ENCODE measurements around the gene DDRGK1. TPM values are rescaled to one million over a fixed set of nuclear protein-coding genes. Genes with fewer than 3 reads are reported as not detected.

Gene DDRGK1
- polyA plus RNA-seq, 4 donors = 37.1 to 96.9 (median 69.9) TPM

DNA sequence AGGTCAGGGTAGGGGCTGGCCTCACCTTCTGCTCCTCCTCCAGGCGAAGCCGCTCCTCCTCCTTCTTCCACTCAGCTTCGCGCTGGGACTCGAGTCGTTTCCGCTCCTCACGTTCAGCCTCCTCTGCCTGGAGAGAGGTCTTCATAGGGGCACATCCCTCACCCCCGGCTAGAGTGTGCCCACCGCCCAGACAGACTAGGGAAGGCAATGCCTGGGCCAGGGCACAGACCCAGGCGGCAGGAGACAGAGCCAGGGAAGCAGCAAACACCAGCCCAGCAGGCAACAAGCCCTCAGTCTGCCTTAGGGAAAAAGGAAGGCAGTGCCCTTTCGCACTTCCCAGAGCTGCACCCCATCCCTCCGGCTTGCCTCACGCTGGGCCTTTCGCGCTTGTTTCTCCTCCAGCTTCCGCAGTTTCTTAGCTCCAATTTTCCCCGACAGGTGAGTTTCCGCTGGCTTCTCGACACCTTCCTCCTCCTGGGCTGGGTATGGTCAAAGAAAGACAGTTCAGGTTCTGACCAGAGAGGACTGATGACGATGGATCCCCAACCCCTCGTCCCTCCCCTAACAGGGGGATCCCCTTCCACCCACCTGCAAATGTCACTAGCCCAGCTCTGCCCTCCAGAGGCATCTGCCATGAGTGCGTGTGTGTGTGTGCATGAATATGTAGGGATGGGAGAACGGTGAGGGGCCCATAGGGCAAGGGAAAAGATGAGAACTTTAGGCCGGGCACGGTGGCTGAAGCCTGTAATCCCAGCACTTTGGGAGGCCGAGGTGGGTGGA lies 4.3 kb downstream of the DDRGK1 start:
- H3K36me3 ChIP-seq (ENCODE audit: control insufficient read depth in 3 of 3, insufficient read depth in 2 of 3, low read depth in 1 of 3, low read length in 3 of 3) = peaks cover 3 to 65% (median 13%) of the 10 kb centered on the region in 3 donors

DNA sequence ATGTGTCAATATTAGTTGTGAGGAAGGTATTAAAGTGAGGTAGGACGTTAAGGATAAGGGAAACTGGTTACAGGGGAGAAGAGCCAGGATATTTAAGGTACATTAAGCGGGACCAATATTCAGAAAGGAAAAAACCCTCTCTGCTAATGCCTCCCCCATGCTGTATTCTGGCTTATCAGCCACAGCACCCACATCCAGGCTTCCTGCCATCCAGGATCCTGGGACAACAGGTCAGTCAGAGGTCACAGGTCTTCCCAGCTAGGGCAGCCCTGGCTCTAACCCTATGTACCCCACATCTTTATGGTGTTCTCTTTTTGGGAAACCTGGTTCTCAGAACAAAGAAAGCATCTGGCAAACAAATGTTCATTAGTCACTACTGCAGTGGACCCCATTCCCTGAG lies 5.3 kb downstream of the DDRGK1 start:
- H3K9me3 ChIP-seq (ENCODE audit: control insufficient read depth in 2 of 2, insufficient read depth in 1 of 2, low read depth in 1 of 2, low read length in 1 of 2) = no peaks in the 10 kb centered on the region
- H3K27ac ChIP-seq (ENCODE audit: low read depth in 1 of 3, low read length in 2 of 3) = no peak overlapping the region
- no peaks in the 10 kb centered on the region for H3K27me3 ChIP-seq (ENCODE audit: control insufficient read depth in 3 of 3, insufficient read depth in 3 of 3, low read length in 3 of 3)
- H3K4me3 ChIP-seq (ENCODE audit: low read depth in 1 of 3, low read length in 3 of 3) = no peak overlapping the region
- FAIRE-seq (no peak), DNase-seq (no peak)
- 48 to 59% (median 50%) methylated on average over 2 of the region's 2 CpGs for WGBS, 3 donors
- H3K4me1 ChIP-seq (ENCODE audit: control insufficient read depth in 3 of 3, insufficient read depth in 2 of 3, low read depth in 1 of 3, low read length in 2 of 3) = peaks cover 0 to 16% (median 3%) of the 10 kb centered on the region in 3 donors
- H3K36me3 ChIP-seq (ENCODE audit: control insufficient read depth in 3 of 3, insufficient read depth in 2 of 3, low read depth in 1 of 3, low read length in 3 of 3) = peaks cover 5 to 74% (median 19%) of the 10 kb centered on the region in 3 donors

More for the DNA sequence above, 4.3 kb downstream of the DDRGK1 start:
- H3K4me1 ChIP-seq (ENCODE audit: control insufficient read depth in 3 of 3, insufficient read depth in 2 of 3, low read depth in 1 of 3, low read length in 2 of 3) = peaks cover 0 to 16% (median 3%) of the 10 kb centered on the region in 3 donors
- H3K4me3 ChIP-seq (ENCODE audit: low read depth in 1 of 3, low read length in 3 of 3) = no peak overlapping the region
- no peaks in the 10 kb centered on the region for H3K9me3 ChIP-seq (ENCODE audit: control insufficient read depth in 2 of 2, insufficient read depth in 1 of 2, low read depth in 1 of 2, low read length in 1 of 2)
- no peak overlapping the region for H3K27ac ChIP-seq (ENCODE audit: low read depth in 1 of 3, low read length in 2 of 3)
- DNase-seq (no peak), FAIRE-seq (no peak)
- 92 to 95% (median 92%) methylated on average over 25 to 27 of the region's 27 CpGs for WGBS, 3 donors
- H3K27me3 ChIP-seq (ENCODE audit: control insufficient read depth in 3 of 3, insufficient read depth in 3 of 3, low read length in 3 of 3) = no peaks in the 10 kb centered on the region

DNA sequence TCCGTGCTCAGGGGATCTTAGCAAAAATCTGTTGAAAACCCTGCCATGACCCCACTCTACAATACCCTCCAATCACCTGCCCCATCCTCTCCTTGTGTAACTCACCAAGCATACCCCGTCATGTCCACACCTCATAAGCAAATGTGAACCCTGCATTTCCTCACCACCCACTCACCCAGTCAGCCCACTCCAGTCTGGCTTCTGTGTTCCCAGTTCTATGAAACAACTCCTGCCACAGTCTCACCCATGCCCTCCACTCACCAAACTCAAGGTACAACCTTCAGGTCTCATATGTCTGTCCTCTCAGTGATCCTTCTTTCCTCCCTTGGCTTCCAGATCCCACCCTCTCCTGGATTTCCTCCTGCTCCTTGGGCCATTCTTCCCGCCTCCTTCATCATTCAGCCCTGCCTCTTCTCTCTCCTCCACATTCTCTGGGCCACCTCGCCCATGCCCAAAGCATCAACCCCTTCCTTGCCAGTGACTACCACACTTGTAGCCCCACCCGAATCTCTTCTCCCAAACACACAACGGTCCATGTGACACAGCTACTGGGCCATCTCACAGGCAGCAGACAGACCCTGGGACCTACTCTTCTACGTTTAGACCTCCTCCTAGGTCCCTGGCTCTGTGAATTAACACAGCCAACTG lies 8.8 kb downstream of the DDRGK1 start:
- Histone ChIP-seq H3K9me3 (ENCODE audit: control insufficient read depth in 2 of 2, insufficient read depth in 1 of 2, low read depth in 1 of 2, low read length in 1 of 2) (no peaks in the 10 kb centered on the region), H3K4me3 (ENCODE audit: low read depth in 1 of 3, low read length in 3 of 3) (no peak overlapping the region), H3K27me3 (ENCODE audit: control insufficient read depth in 3 of 3, insufficient read depth in 3 of 3, low read length in 3 of 3) (no peaks in the 10 kb centered on the region), H3K4me1 (ENCODE audit: control insufficient read depth in 3 of 3, insufficient read depth in 2 of 3, low read depth in 1 of 3, low read length in 2 of 3) (no peaks in the 10 kb centered on the region), H3K27ac (ENCODE audit: low read depth in 1 of 3, low read length in 2 of 3) (no peak overlapping the region), H3K36me3 (ENCODE audit: control insufficient read depth in 3 of 3, insufficient read depth in 2 of 3, low read depth in 1 of 3, low read length in 3 of 3) (peaks cover 8 to 85% (median 33%) of the 10 kb centered on the region in 3 donors)
- WGBS, 3 donors = 90 to 94% (median 93%) methylated on average over 7 of the region's 7 CpGs
- no peak for FAIRE-seq
- DNase-seq = no peak

DNA sequence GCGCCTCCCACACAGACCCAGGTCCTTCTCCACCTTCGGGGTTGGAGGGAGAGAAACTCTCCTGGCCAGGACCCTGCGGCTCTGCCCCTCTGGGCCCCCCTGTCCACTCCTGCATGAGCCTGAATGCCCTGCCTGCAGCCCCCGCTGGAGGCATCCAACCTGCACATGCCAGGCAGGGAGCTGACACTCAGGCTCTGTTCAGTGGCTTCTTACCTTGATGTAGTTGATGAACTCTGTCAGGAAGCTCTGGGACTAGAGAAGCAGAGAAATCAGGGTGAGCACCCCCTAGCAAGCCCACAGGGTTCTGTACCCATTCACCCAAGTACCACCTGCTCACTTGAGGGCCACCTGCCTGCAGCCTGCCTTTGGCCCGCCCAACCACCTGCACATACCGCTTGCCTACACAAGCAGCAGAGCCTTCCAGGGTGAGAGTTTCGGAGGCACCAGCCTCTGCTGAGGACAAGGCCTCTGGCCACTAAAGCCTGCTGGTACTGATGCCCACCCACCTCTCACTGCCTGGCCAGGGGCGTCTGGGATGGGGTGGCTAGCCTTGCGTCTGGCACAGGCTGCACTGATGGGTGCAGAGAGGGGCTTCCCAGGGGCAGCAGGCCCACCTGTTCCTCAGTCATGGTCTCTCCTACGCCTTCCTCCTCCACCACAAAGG lies 9.7 kb downstream of the DDRGK1 start:
- Histone ChIP-seq H3K9me3 (ENCODE audit: control insufficient read depth in 2 of 2, insufficient read depth in 1 of 2, low read depth in 1 of 2, low read length in 1 of 2) (no peaks in the 10 kb centered on the region), H3K27me3 (ENCODE audit: control insufficient read depth in 3 of 3, insufficient read depth in 3 of 3, low read length in 3 of 3) (no peaks in the 10 kb centered on the region), H3K4me3 (ENCODE audit: low read depth in 1 of 3, low read length in 3 of 3) (no peak overlapping the region), H3K27ac (ENCODE audit: low read depth in 1 of 3, low read length in 2 of 3) (no peak overlapping the region), H3K36me3 (ENCODE audit: control insufficient read depth in 3 of 3, insufficient read depth in 2 of 3, low read depth in 1 of 3, low read length in 3 of 3) (peaks cover 13 to 85% (median 28%) of the 10 kb centered on the region in 3 donors), H3K4me1 (ENCODE audit: control insufficient read depth in 3 of 3, insufficient read depth in 2 of 3, low read depth in 1 of 3, low read length in 2 of 3) (no peaks in the 10 kb centered on the region)
- no peak for DNase-seq
- 90 to 94% (median 93%) methylated on average over 10 of the region's 10 CpGs for WGBS, 3 donors
- FAIRE-seq = no peak

DNA sequence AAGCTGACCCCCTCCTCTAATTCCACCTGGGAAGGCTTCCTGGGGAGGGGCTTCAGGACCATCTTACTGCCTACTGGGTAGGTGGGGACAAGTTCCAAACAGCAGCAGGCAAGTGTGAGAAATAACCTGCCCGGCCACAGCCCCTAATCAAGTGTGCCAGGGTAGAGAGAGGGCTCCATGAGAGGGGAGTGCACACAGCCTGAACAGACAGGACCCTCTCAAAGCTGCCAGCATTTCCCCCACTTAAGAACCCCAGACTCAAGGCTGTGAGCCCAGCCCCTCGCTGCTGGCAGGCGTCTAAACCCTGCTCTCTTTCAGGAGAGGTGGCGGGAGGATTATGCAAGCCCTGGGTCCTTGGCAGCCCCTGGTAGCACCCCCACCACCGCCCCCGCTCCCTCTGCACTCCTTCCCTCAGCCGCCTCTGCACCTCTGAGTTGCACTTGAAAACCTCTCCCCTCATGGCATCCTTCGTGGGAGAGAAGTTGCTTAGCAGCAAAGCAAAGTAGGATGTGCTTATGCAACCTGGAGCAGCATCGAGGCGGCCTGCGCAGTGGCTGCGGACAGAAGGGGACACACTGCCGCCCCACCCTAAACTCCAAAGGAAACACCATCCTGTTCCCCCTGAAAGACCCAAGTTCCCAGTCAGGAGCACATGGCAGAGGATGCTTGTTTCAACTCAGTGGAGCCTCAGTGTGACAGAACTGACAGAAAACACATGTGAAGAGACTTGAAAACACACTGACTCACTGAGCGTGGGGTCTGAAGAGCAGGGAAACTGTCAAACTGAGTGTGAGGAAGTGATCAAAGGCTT lies 10.5 kb downstream of the DDRGK1 start:
- H3K27ac ChIP-seq (ENCODE audit: low read depth in 1 of 3, low read length in 2 of 3) = no peak overlapping the region
- no peaks in the 10 kb centered on the region for H3K27me3 ChIP-seq (ENCODE audit: control insufficient read depth in 3 of 3, insufficient read depth in 3 of 3, low read length in 3 of 3)
- 94 to 95% (median 94%) methylated on average over 14 of the region's 14 CpGs for WGBS, 3 donors
- FAIRE-seq (no peak), DNase-seq (no peak)
- no peak overlapping the region for H3K4me3 ChIP-seq (ENCODE audit: low read depth in 1 of 3, low read length in 3 of 3)
- peaks cover 13 to 84% (median 24%) of the 10 kb centered on the region in 3 donors for H3K36me3 ChIP-seq (ENCODE audit: control insufficient read depth in 3 of 3, insufficient read depth in 2 of 3, low read depth in 1 of 3, low read length in 3 of 3)
- H3K9me3 ChIP-seq (ENCODE audit: control insufficient read depth in 2 of 2, insufficient read depth in 1 of 2, low read depth in 1 of 2, low read length in 1 of 2) = no peaks in the 10 kb centered on the region
- no peaks in the 10 kb centered on the region for H3K4me1 ChIP-seq (ENCODE audit: control insufficient read depth in 3 of 3, insufficient read depth in 2 of 3, low read depth in 1 of 3, low read length in 2 of 3)

DNA sequence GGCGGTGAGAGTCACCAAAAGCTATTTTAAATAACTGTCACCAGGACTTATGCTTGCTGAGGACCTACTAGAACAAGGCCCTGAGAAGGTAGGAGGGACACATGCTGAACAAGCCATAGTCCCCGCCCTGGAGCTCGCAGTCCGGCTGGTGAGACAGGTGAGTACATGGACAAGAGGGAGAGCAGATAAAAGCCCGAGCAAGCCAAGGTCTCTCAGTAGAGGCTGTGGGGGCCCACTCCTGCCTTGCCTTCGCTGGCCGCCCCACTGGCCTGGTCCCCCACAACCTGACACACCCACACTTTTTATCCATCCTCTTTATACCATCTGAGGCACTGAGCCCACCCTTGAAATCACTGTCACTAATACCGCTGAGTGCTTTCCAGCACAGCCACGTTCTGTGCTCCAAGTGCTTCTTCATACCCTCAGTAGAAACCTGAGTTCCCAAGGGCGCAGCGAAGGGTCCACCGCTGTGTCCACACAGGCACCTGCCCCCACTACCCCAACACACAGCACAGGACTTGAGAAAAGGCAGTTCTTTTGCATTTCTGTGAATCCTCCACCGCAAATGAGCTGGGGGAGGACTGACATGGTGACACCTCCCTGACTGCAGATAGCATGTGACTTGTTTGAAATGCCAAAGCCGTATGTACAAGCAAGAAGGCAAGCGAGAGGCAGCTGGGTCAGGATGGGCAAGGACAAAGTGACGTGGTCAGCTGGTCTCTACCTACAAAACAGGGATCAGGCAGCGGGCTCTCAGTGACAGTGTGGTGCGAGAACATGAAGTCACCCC lies 12.1 kb downstream of the DDRGK1 start:
- Histone ChIP-seq H3K27ac (ENCODE audit: low read depth in 1 of 3, low read length in 2 of 3) (no peak overlapping the region), H3K27me3 (ENCODE audit: control insufficient read depth in 3 of 3, insufficient read depth in 3 of 3, low read length in 3 of 3) (no peaks in the 10 kb centered on the region), H3K4me1 (ENCODE audit: control insufficient read depth in 3 of 3, insufficient read depth in 2 of 3, low read depth in 1 of 3, low read length in 2 of 3) (no peaks in the 10 kb centered on the region), H3K4me3 (ENCODE audit: low read depth in 1 of 3, low read length in 3 of 3) (no peak overlapping the region), H3K36me3 (ENCODE audit: control insufficient read depth in 3 of 3, insufficient read depth in 2 of 3, low read depth in 1 of 3, low read length in 3 of 3) (peaks cover 13 to 84% (median 24%) of the 10 kb centered on the region in 3 donors), H3K9me3 (ENCODE audit: control insufficient read depth in 2 of 2, insufficient read depth in 1 of 2, low read depth in 1 of 2, low read length in 1 of 2) (no peaks in the 10 kb centered on the region)
- DNase-seq (no peak), FAIRE-seq (no peak)
- 91 to 95% (median 95%) methylated on average over 18 of the region's 18 CpGs for WGBS, 3 donors

DNA sequence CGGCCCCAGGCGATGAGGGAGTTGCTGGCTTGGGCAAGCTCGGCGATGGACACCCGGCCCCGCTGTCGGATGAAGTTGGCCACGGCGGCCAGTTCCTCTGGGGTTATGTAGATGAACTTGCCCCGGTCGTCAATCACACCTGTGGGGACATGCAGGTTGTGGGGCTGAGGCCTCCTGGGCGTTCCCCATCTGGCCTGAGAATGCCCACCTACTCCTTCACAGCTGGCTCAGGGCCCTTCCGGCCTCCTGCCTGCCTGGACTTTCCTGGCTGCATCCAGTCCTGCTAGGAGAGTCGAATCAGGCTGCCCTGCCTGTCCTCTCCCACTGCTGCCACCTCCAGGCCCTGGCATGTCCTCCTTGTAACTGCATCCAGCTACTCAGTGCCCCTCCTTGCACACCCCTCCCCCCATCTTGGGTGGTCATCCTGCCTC lies 13.8 kb downstream of the DDRGK1 start:
- FAIRE-seq (no peak), DNase-seq (no peak)
- Histone ChIP-seq H3K27ac (ENCODE audit: low read depth in 1 of 3, low read length in 2 of 3) (no peak overlapping the region), H3K4me3 (ENCODE audit: low read depth in 1 of 3, low read length in 3 of 3) (no peak overlapping the region), H3K36me3 (ENCODE audit: control insufficient read depth in 3 of 3, insufficient read depth in 2 of 3, low read depth in 1 of 3, low read length in 3 of 3) (peaks cover 13 to 72% (median 24%) of the 10 kb centered on the region in 3 donors), H3K9me3 (ENCODE audit: control insufficient read depth in 2 of 2, insufficient read depth in 1 of 2, low read depth in 1 of 2, low read length in 1 of 2) (no peaks in the 10 kb centered on the region), H3K27me3 (ENCODE audit: control insufficient read depth in 3 of 3, insufficient read depth in 3 of 3, low read length in 3 of 3) (no peaks in the 10 kb centered on the region), H3K4me1 (ENCODE audit: control insufficient read depth in 3 of 3, insufficient read depth in 2 of 3, low read depth in 1 of 3, low read length in 2 of 3) (no peaks in the 10 kb centered on the region)
- 95% methylated on average over 14 of the region's 14 CpGs for WGBS, 3 donors
